Natural killer cell treated with Interleukin-12 subunit alpha and Interleukin-12 subunit beta and Interleukin-15 and Interleukin-18, amount 100 ng/mL, for 72 hours (primary cell): ENCODE data around the gene PRDM16. TPM values are rescaled to one million over a fixed set of nuclear protein-coding genes. Genes with fewer than 3 reads are reported as not detected.

Experiments used
- ATAC-seq, 2 donors: fragments of 150-1000 bp; cut with Tn5 transposase in 1 of 2; sonication (Bioruptor Pico), chemical (Tn5 transposase) in 1 of 2; 2 replicates each; pipeline ENCODE4 v1.10.0; 2021
- DNase-seq: peaks from one replicate; pipeline ENCODE4 v3.0.0; 2022; ENCODE audit warnings: low spot score
- H3K27ac Mint-ChIP-seq, 2 donors: 1 replicate in 1 of 2; 2 replicates in 1 of 2; pipeline ENCODE4 v1.8.0; 2022; ENCODE audit warnings: mixed read lengths in 2 of 2, mild to moderate bottlenecking in 1 of 2, moderate library complexity in 1 of 2
- H3K27me3 Mint-ChIP-seq, 2 donors: 1 replicate in 1 of 2; 2 replicates in 1 of 2; pipeline ENCODE4 v1.8.0; 2022; ENCODE audit warnings: mixed read lengths in 2 of 2
- H3K36me3 Mint-ChIP-seq: one replicate; pipeline ENCODE4 v1.8.0; 2022; ENCODE audit warnings: mixed read lengths
- H3K4me1 Mint-ChIP-seq, 2 donors: 1 replicate in 1 of 2; 2 replicates in 1 of 2; pipeline ENCODE4 v1.8.0; 2022; ENCODE audit warnings: low read depth in 2 of 2, mixed read lengths in 2 of 2, mild to moderate bottlenecking in 1 of 2
- H3K4me3 Mint-ChIP-seq: one replicate; pipeline ENCODE4 v1.8.0; 2022; ENCODE audit warnings: mixed read lengths
- H3K9me3 Mint-ChIP-seq: 2 replicates; pipeline ENCODE4 v1.8.0; 2022; ENCODE audit warnings: mixed read lengths
- total RNA-seq, 2 donors: library from RNA; stranded (reverse); gene quantifications; one replicate each; pipeline ENCODE4 v1.2.3, GENCODE V29; 2022

PRDM16 gene
- total RNA-seq, 2 donors from 2014 or later, result not detected

DNA sequence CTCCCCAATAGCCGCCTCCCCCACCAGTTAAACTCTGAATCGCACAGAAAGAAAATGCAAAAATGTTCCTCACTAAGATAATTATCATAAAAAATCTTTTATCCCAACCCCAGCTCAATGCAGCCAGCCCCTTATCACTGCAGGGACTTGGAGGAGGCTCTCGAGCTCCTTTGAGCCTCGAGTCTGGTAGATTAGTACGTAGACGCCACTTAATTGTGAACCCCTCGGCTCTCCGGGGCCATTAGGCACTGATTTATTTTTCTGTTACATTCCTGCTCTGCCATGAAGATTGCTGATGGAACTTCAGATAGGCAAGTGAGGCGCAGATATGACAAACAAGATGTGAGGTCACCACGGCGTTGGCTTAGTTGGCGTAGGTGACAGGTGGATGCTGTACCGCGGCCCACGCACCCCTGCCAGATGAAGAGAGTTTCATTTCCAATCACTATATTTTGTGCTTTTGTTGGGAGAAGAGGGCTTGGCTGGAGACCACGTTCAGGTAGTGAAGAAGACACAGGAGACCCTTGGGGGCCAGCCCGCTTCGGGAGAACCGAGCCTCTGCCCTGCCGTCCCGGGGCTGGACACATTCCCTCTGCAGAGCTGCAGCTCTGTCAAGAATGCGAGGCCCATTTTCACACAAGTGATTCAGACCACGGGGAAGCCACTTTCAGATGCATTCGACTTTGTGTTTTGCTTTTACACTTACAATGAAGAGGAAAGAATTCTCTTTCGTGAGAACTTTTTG is 329.6 kb downstream of the PRDM16 start:
- ATAC-seq, result no peak
- Mint-ChIP-seq H3K9me3 (no peaks in the 10 kb centered on the region), H3K4me3 (no peak overlapping the region), H3K36me3 (no peaks in the 10 kb centered on the region), H3K27ac (no peak overlapping the region), H3K27me3 (peaks cover 10 to 15% of the 10 kb centered on the region in 2 donors), H3K4me1 (no peaks in the 10 kb centered on the region)
- no peak for DNase-seq

GRCh38 chr1:3399732-3400131 is 330.7 kb downstream of the PRDM16 start:
- no peaks in the 10 kb centered on the region for H3K36me3 Mint-ChIP-seq
- H3K9me3 Mint-ChIP-seq, result no peaks in the 10 kb centered on the region
- ATAC-seq, result no peak
- H3K4me1 Mint-ChIP-seq, result no peaks in the 10 kb centered on the region
- H3K27me3 Mint-ChIP-seq, result peaks cover 9 to 13% of the 10 kb centered on the region in 2 donors
- no peak overlapping the region for H3K27ac Mint-ChIP-seq
- no peak for DNase-seq
- no peak overlapping the region for H3K4me3 Mint-ChIP-seq

DNA sequence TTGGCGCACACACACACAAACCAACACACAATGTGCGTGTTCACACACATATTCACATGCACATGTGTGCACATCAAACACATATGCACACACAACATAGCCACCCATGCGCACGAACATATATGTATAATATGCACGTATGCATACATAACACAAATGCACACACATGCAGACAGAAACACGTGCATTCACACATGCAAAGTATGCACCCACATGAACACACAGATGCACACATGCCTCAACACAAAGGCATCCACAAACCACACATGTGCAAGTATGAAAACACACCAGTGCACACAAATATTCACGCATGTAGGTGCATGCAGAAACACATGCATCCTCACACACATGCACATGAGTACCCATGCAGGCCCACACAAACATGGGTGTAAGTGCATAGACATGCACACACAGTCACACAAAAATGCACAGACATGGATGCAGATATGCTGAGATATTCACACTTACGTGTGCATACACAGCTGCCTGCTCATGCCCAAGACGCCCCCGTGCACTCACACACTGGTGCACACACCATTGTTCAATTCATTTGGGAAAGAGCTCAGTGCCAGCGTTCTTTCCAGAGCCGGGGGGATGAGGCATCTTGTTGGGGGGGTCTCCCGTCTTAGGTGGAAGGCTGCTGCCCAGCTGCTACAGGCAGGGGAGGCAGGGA is 332.7 kb downstream of the PRDM16 start:
- DNase-seq (no peak), ATAC-seq (no peak)
- peaks cover 6 to 8% of the 10 kb centered on the region in 2 donors for H3K27me3 Mint-ChIP-seq
- H3K9me3 Mint-ChIP-seq, result no peaks in the 10 kb centered on the region
- H3K27ac Mint-ChIP-seq, result no peak overlapping the region
- no peak overlapping the region for H3K4me3 Mint-ChIP-seq
- no peaks in the 10 kb centered on the region for H3K36me3 Mint-ChIP-seq
- peaks cover 0 to 4% of the 10 kb centered on the region in 2 donors for H3K4me1 Mint-ChIP-seq

GRCh38 chr1:3402258-3403010 is 333.4 kb downstream of the PRDM16 start:
- ATAC-seq (no peak), DNase-seq (no peak)
- H3K4me1 Mint-ChIP-seq, result peaks cover 0 to 4% of the 10 kb centered on the region in 2 donors
- no peaks in the 10 kb centered on the region for H3K9me3 Mint-ChIP-seq
- H3K27me3 Mint-ChIP-seq, result peaks cover 6 to 8% of the 10 kb centered on the region in 2 donors
- no peak overlapping the region for H3K4me3 Mint-ChIP-seq
- H3K27ac Mint-ChIP-seq, result no peak overlapping the region
- no peaks in the 10 kb centered on the region for H3K36me3 Mint-ChIP-seq

DNA sequence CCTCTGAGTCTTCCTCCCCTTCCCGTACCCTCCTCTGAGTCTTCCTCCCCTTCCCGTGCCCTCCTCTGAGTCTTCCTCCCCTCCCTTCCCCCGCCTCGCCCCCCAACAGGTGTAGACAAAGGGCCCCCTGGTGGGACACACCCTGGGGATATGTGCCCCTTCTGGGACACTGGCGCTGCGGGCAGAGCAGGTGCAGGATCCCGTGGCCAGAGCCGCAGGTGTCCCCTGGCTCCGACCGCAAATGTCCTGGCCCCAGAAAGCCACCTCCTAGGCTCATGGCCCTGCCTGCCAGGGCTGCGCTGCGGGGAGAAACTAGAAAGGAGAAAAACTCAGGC is 334.0 kb downstream of the PRDM16 start:
- ATAC-seq (no peak), DNase-seq (no peak)
- Mint-ChIP-seq H3K9me3 (no peaks in the 10 kb centered on the region), H3K36me3 (no peaks in the 10 kb centered on the region), H3K4me1 (peaks cover 0 to 4% of the 10 kb centered on the region in 2 donors), H3K4me3 (no peak overlapping the region), H3K27me3 (peaks cover 6 to 8% of the 10 kb centered on the region in 2 donors), H3K27ac (no peak overlapping the region)

GRCh38 chr1:3403388-3404231 is 334.6 kb downstream of the PRDM16 start:
- no peaks in the 10 kb centered on the region for H3K36me3 Mint-ChIP-seq
- no peaks in the 10 kb centered on the region for H3K9me3 Mint-ChIP-seq
- H3K27ac Mint-ChIP-seq, result no peak overlapping the region
- H3K4me1 Mint-ChIP-seq, result peaks cover 0 to 4% of the 10 kb centered on the region in 2 donors
- H3K4me3 Mint-ChIP-seq, result no peak overlapping the region
- peaks cover under 1 to 3% of the 10 kb centered on the region in 2 donors for H3K27me3 Mint-ChIP-seq
- ATAC-seq (no peak), DNase-seq (no peak)

- no peaks in the 10 kb centered on the region for H3K9me3 Mint-ChIP-seq
- no peak for ATAC-seq
- H3K27ac Mint-ChIP-seq, result no peak overlapping the region
- peaks cover 0 to 4% of the 10 kb centered on the region in 2 donors for H3K4me1 Mint-ChIP-seq
- no peaks in the 10 kb centered on the region for H3K36me3 Mint-ChIP-seq
- no peak overlapping the region for H3K4me3 Mint-ChIP-seq
- H3K27me3 Mint-ChIP-seq, result no peaks in the 10 kb centered on the region
- no peak for DNase-seq
These were observed 335.3 kb downstream of the PRDM16 start for GRCh38 chr1:3404301-3404700.

DNA sequence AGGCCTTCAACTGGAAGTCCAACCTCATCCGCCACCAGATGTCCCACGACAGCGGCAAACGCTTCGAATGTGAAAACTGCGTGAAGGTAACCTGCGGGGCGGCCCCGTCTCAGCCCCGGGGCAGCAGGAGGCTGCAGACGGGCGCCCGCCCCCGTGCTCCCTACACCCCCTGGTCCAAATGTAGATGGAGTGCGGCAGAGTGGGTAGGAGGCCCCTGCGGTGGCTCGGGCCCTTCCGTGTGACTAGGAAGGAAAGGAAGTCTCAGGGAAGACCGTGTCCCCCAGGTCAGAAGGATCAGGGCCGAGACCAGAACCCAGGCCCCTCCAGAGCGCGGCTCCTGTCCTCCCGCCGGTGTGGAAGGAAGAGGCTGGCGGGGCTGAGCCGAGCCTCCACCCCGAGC is 335.8 kb downstream of the PRDM16 start:
- peaks cover 0 to 4% of the 10 kb centered on the region in 2 donors for H3K4me1 Mint-ChIP-seq
- H3K9me3 Mint-ChIP-seq, result no peaks in the 10 kb centered on the region
- ATAC-seq, result no peak
- DNase-seq, result no peak
- no peak overlapping the region for H3K27ac Mint-ChIP-seq
- no peaks in the 10 kb centered on the region for H3K27me3 Mint-ChIP-seq
- H3K36me3 Mint-ChIP-seq, result no peaks in the 10 kb centered on the region
- H3K4me3 Mint-ChIP-seq, result no peak overlapping the region

- H3K9me3 Mint-ChIP-seq, result no peaks in the 10 kb centered on the region
- H3K36me3 Mint-ChIP-seq, result no peaks in the 10 kb centered on the region
- peaks cover 0 to 4% of the 10 kb centered on the region in 2 donors for H3K4me1 Mint-ChIP-seq
- ATAC-seq (no peak), DNase-seq (no peak)
- H3K27ac Mint-ChIP-seq, result no peak overlapping the region
- no peak overlapping the region for H3K4me3 Mint-ChIP-seq
- no peaks in the 10 kb centered on the region for H3K27me3 Mint-ChIP-seq
These were observed 336.5 kb downstream of the PRDM16 start for GRCh38 chr1:3405491-3405890.

DNA sequence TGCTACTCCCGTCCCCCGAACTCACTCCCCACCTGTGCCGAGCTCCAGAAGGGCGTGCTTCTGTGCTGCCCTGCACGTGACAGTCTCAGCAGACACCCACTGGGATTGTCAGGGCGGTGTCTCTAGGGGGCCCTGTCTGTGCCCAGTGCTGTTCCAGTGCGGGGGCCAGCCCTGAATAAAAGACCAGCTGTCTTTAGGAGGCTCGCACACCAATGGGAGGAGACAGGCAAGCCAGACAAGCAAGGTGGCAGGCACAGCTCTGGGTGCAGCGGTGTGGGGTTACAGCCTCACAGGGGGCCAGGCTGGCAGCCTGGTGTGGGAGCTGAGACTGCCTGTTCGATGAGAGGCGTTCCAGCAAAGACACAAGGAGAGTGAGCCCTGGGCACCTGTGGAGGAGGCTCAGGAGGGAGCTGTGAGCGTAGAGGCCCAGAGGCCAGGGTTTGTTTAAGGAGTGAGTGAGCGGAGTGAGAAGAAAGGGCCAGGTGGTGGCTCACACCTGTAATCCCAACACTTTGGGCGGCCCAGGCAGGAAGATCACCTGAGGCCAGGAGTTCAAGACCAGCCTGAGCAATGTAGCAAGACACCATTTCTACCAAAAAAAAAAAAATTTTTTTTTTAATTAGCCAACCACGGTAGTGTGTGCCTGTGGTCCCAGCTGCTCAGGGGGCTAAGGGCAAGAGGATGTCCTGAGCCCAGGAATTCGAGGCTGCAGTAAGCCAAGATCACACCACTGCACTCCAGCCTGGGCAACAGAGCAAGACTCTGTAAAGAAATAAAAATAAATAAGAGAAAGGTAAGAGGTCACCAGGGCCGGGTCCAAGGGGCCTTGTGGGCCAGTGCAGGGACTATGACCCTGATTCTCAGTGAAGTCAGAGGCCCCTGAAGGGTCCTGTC is 337.2 kb downstream of the PRDM16 start:
- Mint-ChIP-seq H3K4me1 (peaks cover 0 to 4% of the 10 kb centered on the region in 2 donors), H3K4me3 (no peak overlapping the region), H3K36me3 (no peaks in the 10 kb centered on the region), H3K27me3 (no peaks in the 10 kb centered on the region), H3K27ac (no peak overlapping the region), H3K9me3 (no peaks in the 10 kb centered on the region)
- ATAC-seq, result no peak
- DNase-seq, result no peak

- Mint-ChIP-seq H3K36me3 (no peaks in the 10 kb centered on the region), H3K4me3 (no peak overlapping the region), H3K9me3 (no peaks in the 10 kb centered on the region), H3K27ac (no peak overlapping the region), H3K27me3 (no peaks in the 10 kb centered on the region), H3K4me1 (peaks cover 0 to 4% of the 10 kb centered on the region in 2 donors)
- no peak for DNase-seq
- no peak for ATAC-seq
These were observed 338.0 kb downstream of the PRDM16 start for GRCh38 chr1:3407021-3407420.

DNA sequence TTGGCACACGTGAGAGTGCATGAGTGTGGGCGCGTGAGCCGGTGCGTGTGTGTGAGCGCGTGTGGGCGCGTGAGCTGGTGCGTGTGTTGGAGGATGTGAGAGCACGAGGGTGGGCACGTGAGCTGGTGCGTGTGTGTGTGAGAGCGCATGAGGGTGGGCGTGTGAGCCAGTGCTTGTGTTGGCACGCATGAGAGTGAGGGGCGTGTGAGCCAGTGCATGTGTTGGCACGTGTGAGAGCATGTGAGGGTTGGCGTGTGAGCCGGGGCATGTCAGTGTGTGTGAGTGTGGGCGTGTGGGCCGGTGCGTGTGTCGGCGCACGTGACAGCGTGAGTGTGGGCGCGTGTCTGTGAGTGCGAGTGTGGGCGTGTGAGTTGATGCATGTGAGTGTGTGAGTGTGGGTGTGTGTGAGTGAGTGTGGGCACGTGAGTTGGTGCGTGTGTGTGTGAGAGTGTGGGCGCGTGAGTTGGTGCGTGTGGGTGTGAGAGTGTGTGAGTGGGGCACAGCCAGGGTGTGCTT is 339.8 kb downstream of the PRDM16 start:
- DNase-seq (no peak), ATAC-seq (no peak)
- Mint-ChIP-seq H3K27ac (no peak overlapping the region), H3K27me3 (no peaks in the 10 kb centered on the region), H3K4me1 (peaks cover 0 to 4% of the 10 kb centered on the region in 2 donors), H3K36me3 (no peaks in the 10 kb centered on the region), H3K4me3 (no peak overlapping the region), H3K9me3 (no peaks in the 10 kb centered on the region)
